HepG2 (cell line): ENCODE results near the gene MAVS.

ENCODE experiments used
- BCLAF1 ChIP-seq: fragments of 450-650 bp; IDR thresholded peaks from 2 replicates; pipeline ENCODE4 v1.6.1; 2017; ENCODE audit warnings: mild to moderate bottlenecking
- MAFF ChIP-seq: IDR thresholded peaks from 2 replicates; pipeline ENCODE4 v1.6.1; 2011; ENCODE audit warnings: low read depth, low read length, improper control_type of control experiment
- POLR2A ChIP-seq, 2 experiments: IDR thresholded peaks; 2 replicates each; pipeline ENCODE4 v1.6.1; 2011; ENCODE audit warnings: low read depth in 2 of 2, low read length in 2 of 2, mild to moderate bottlenecking in 1 of 2, moderate library complexity in 1 of 2; ENCODE audit not compliant: insufficient read depth in 1 of 2
- STAT6 ChIP-seq: sonication (generic); formaldehyde crosslinking; IDR thresholded peaks from 2 replicates; pipeline ENCODE4 v1.4.0; 2020; ENCODE audit warnings: missing genetic modification reagents, mild to moderate bottlenecking, borderline replicate concordance
- ZFP36L1 ChIP-seq: sonication (generic); formaldehyde crosslinking; IDR thresholded peaks from 2 replicates; pipeline ENCODE4 v1.8.0; 2022; ENCODE audit warnings: mild to moderate bottlenecking, missing genetic modification reagents, moderate library complexity
- ZFP62 ChIP-seq: sonication (generic); formaldehyde crosslinking; IDR thresholded peaks from 2 replicates; pipeline ENCODE4 v1.4.0; 2020; ENCODE audit warnings: missing genetic modification reagents
- ZNF609 ChIP-seq: sonication (generic); formaldehyde crosslinking; IDR thresholded peaks from 2 replicates; pipeline ENCODE4 v1.4.0; 2020; ENCODE audit warnings: mild to moderate bottlenecking, missing genetic modification reagents, borderline replicate concordance
- ZNF879 ChIP-seq: sonication (generic); formaldehyde crosslinking; IDR thresholded peaks from 2 replicates; pipeline ENCODE4 v1.8.1; 2023; ENCODE audit warnings: missing genetic modification reagents
- TF ChIP-seq, protein P1 (sequence below): IDR thresholded peaks from 2 replicates; pipeline ENCODE4 v1.6.1; 2012; ENCODE audit warnings: low read length, improper control_type of control experiment
- TF ChIP-seq, protein P2 (sequence below): sonication (generic); formaldehyde crosslinking; IDR thresholded peaks from 2 replicates; pipeline ENCODE4 v1.5.1; 2020; ENCODE audit warnings: mild to moderate bottlenecking, missing genetic modification reagents
- TF ChIP-seq, protein P3 (sequence below): sonication (generic); formaldehyde crosslinking; IDR thresholded peaks from 2 replicates; pipeline ENCODE4 v1.8.1; 2023; ENCODE audit warnings: missing genetic modification reagents, inconsistent platforms, borderline replicate concordance

DNA sequence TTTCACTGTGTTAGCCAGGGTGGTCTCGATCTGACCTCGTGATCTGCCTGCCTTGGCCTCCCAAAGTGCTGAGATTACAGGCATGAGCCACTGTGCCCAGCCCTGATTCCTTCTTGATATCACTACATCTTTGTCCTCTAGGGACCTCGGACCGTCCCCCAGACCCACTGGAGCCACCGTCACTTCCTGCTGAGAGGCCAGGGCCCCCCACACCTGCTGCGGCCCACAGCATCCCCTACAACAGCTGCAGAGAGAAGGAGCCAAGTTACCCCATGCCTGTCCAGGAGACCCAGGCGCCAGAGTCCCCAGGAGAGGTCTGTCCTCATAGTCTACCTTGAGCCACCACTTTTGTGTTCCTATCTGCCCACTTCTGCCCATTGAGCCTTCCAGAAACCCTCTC lies 14.6 kb downstream of the MAVS start:
- TF ChIP-seq, protein P1, sequence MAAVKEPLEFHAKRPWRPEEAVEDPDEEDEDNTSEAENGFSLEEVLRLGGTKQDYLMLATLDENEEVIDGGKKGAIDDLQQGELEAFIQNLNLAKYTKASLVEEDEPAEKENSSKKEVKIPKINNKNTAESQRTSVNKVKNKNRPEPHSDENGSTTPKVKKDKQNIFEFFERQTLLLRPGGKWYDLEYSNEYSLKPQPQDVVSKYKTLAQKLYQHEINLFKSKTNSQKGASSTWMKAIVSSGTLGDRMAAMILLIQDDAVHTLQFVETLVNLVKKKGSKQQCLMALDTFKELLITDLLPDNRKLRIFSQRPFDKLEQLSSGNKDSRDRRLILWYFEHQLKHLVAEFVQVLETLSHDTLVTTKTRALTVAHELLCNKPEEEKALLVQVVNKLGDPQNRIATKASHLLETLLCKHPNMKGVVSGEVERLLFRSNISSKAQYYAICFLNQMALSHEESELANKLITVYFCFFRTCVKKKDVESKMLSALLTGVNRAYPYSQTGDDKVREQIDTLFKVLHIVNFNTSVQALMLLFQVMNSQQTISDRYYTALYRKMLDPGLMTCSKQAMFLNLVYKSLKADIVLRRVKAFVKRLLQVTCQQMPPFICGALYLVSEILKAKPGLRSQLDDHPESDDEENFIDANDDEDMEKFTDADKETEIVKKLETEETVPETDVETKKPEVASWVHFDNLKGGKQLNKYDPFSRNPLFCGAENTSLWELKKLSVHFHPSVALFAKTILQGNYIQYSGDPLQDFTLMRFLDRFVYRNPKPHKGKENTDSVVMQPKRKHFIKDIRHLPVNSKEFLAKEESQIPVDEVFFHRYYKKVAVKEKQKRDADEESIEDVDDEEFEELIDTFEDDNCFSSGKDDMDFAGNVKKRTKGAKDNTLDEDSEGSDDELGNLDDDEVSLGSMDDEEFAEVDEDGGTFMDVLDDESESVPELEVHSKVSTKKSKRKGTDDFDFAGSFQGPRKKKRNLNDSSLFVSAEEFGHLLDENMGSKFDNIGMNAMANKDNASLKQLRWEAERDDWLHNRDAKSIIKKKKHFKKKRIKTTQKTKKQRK, result no peak
- TF ChIP-seq STAT6 (CRISPR knock-in tag) (no peak), MAFF (no peak), ZNF609 (no peak), POLR2A (IDR thresholded peaks at IDR 0.05; ENCODE audit: insufficient read depth in 1 of 2, low read depth in 2 of 2, low read length in 2 of 2) (no peak), ZFP62 (CRISPR knock-in tag) (no peak), BCLAF1 (no peak), ZNF879 (CRISPR knock-in tag) (no peak), ZFP36L1 (CRISPR knock-in tag) (no peak)
- TF ChIP-seq, protein P2, sequence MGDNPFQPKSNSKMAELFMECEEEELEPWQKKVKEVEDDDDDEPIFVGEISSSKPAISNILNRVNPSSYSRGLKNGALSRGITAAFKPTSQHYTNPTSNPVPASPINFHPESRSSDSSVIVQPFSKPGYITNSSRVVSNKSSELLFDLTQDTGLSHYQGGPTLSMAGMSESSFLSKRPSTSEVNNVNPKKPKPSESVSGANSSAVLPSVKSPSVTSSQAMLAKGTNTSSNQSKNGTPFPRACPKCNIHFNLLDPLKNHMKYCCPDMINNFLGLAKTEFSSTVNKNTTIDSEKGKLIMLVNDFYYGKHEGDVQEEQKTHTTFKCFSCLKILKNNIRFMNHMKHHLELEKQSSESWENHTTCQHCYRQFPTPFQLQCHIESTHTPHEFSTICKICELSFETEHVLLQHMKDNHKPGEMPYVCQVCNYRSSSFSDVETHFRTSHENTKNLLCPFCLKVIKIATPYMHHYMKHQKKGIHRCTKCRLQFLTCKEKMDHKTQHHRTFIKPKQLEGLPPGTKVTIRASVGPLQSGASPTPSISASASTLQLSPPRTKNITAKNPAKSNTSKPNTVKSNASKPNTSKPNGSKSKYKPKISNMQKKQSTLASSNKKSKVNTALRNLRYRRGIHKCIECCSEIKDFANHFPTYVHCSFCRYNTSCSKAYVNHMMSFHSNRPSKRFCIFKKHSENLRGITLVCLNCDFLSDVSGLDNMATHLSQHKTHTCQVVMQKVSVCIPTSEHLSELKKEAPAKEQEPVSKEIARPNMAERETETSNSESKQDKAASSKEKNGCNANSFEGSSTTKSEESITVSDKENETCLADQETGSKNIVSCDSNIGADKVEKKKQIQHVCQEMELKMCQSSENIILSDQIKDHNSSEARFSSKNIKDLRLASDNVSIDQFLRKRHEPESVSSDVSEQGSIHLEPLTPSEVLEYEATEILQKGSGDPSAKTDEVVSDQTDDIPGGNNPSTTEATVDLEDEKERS (CRISPR knock-in tag), result no peak
- TF ChIP-seq, protein P3, sequence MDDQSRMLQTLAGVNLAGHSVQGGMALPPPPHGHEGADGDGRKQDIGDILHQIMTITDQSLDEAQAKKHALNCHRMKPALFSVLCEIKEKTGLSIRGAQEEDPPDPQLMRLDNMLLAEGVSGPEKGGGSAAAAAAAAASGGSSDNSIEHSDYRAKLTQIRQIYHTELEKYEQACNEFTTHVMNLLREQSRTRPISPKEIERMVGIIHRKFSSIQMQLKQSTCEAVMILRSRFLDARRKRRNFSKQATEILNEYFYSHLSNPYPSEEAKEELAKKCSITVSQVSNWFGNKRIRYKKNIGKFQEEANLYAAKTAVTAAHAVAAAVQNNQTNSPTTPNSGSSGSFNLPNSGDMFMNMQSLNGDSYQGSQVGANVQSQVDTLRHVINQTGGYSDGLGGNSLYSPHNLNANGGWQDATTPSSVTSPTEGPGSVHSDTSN (CRISPR knock-in tag), result no peak
